HG02763 (cell line): ENCODE results near the gene ACKR2.

Experiments used
- ATAC-seq: cut with Tn5 transposase; IDR thresholded peaks from one replicate; pipeline ENCODE4 v1.9.1; 2021; ENCODE audit warnings: mild to moderate bottlenecking, moderate library complexity; ENCODE audit not compliant: unreplicated experiment

The ACKR2 gene

DNA sequence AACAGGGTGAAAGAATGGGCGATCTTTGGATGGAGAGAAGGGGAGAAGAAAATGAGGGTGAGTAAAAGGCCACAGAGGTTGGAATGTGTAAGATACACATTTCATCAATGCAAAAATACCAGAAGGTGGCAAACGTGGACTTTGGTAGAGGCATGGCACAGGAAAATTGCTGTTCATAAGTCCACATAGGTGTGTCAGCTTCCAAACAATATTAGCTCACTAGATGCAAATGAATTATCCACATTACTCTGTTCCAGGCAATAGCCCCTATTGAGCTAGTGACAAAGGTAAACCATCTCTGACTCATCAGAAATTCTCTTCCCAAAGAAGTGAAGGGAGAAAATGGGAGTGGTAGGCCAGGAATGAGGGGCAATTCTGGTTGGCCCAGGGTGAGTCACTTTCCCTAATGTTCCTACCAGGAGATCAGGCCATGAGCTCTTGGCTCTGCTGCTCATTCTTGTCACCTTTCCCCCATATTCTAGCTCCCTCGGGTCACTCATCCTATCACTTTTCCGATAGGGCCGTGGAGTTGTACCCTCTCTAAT lies 19.9 kb downstream of the ACKR2 start:
- ATAC-seq, result no peak

- ATAC-seq, result no peak
Measured at GRCh38 chr3:42829628-42830436, 20.6 kb downstream of the ACKR2 start.

- ATAC-seq, result no peak
Measured at GRCh38 chr3:42830437-42831320, 21.4 kb downstream of the ACKR2 start.

- ATAC-seq, result no peak
Measured at GRCh38 chr3:42831321-42831713, 22.1 kb downstream of the ACKR2 start.

DNA sequence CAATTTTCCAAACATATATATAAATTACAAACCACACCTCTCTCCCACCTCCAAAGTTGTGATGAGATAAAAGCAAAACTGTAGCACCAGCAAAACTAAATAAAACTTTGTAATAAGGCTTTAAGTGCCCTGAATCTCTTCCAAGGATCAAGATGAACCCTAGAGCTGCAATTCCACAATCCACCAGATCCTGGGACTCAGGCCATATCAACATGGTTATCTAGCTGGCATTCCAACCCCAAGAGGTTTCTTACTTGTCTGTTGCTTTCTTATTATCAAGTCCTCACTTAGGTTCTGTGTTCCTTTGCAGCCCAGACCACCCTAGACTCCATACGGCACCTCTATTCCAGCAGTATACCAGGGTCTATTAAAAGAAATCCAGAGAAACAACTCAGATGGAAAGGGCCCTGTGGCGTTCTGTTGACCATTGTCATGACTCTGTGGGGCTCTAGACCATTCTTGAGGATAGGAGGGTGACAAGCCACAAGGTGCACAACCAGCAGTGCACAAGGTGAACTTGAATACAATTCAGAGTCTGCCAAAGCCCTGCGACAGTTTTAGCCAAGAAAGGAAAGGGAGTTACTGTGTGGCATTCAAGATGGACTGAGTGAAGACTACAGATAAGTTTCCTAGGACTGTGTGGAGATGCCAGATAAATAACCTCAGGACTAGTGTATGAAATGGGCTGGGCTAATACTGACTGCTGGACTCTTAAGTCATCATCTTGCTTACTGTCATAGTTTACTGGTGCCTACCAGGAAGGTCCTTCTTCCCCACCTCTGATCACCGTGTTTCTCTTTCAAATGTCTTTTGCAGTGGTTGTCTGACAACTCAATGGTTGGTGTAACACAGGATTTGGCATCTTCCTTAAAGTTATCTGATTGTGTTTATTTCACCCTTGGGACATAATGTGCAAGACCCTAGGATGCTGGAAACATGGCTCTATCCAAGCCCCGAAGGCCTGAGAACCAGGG lies 27.2 kb downstream of the ACKR2 start:
- ATAC-seq, result no peak

DNA sequence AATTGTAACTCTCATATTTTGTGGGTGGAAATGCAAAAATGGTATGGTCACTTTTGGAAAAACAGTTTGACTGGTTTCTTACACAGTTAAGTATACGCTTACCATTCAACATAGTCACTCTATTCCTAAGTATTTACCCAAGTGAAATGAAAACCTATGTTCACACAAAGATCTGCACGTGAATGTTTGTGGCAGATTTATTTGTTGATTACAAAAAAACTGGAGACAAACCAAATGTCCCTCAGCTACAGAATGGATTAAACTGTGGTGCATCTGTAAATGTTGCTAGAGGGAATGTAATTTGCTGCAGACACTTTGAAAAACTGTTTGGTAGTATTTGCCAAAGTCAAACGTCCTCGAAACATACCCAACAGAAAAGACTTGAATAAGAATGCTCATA lies 29.3 kb downstream of the ACKR2 start:
- ATAC-seq, result no peak

DNA sequence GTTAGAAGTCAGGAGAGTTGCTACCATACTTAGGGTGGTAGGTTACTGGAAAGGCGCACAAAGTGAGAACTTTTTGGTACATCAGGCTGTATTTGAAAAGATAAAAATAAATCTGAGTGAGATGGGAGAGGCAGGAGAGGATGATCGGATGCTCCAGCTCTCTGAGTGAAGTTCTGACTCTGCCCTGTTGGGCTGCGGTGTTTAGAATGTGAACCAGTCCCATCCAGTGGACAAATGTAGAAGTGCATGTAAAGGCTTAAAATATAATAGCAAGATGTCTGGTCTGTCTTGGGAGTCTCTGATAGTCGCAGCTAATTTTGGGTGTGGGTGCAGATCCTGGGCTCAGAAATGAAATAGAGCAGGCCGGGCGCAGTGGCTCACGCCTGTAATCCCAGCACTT lies 30.4 kb downstream of the ACKR2 start:
- peak; percentile 83 for ATAC-seq

- ATAC-seq, result no peak
Measured at GRCh38 chr3:42841332-42841731, 32.1 kb downstream of the ACKR2 start.

GRCh38 chr3:42843713-42844411 lies 34.6 kb downstream of the ACKR2 start:
- no peak for ATAC-seq

DNA sequence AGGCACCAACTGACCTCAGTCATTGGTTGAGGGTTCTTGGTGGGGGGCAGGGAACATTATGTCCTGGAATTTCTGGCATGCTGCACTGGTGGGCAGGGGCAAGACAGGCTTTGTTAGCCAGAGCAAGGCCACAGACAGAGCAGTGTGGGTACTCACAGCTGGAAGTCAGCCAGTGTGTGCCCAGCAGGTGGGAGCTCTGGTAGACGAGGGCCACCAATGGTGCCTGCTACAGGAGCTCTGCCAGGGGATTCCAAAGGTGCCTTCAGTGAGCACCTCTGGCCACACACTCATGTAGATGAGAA lies 35.1 kb downstream of the ACKR2 start:
- no peak for ATAC-seq

DNA sequence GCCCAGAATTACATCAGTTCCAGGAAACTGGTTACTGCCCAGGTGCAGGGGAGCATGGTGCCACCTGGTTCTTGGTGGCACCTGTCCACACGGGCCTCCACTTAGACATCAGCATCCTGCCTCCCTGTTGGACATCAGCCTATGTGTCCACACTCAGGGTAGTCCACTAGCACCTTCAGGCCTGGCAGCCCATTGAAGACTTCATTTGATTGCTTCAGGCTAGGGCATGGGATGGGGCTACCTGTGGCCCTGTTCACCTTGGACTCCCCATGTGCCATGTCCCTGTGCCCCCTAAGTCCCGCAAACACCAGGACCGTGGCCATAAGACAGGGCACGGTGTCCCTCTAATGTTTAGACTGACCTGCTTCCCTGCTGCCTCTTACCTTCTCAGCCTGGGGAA lies 35.6 kb downstream of the ACKR2 start:
- no peak for ATAC-seq

DNA sequence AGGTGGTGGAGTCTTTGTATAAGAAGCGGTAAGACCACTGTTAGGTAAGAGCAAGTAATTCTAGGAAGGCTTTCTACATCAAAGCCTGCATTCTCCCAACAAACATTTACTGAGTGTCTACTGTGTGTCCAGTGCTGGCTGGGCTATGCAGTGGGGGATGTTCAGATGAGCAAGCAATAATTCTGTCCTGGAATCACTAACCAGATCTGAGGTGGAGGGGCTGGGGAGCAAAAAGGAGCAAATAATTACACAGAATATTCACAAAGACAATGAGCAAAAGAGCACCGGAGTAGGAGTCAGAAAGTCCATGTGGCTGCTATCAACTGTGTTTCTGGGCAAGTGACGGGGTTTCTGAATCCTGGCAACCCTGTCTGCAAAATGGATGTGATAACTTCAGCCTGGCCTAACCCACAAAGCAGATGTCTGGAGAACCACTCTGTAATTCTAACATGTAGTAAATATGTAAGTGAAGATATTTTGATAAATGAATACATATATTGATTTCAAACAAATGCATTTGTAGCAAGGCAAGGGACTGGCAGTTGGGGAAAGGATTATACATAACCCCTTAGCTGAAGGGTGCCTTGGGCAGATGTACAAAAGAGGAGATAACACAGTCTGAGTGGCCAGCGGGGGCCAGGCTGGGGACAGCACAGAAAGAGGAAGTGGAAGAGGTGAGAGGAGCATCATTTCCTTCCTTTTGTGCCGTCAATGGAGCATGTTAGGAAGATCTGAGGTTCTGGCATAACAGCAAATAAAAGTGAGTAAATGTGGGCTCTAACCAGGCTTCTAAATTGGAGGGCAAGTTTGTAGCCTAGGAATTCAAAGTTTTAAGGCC lies 37.7 kb downstream of the ACKR2 start:
- no peak for ATAC-seq

- no peak for ATAC-seq
Measured at GRCh38 chr3:42847731-42848130, 38.5 kb downstream of the ACKR2 start.

DNA sequence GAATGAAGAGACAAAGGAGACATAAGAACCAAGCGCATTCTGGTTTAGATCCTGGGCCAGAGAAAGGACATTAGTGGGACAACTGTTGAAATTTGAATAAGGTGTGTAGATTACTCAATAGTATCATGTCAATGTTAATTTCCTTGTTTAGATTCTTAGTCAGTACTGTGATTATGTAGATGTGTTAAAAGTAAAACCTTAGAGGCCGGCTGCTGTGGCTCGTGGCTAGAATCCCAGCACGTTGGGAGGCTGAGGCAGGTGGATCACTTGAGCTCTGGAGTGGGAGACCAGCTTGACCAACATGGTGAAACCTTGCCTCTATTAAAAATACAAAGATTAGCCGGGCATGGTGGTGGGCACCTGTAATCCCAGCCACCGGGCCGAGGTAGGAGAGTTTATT lies 39.8 kb downstream of the ACKR2 start:
- no peak for ATAC-seq

- ATAC-seq, result no peak
Measured at GRCh38 chr3:42850263-42850662, 41.0 kb downstream of the ACKR2 start.

- no peak for ATAC-seq
Measured at GRCh38 chr3:42851228-42851834, 42.1 kb downstream of the ACKR2 start.

DNA sequence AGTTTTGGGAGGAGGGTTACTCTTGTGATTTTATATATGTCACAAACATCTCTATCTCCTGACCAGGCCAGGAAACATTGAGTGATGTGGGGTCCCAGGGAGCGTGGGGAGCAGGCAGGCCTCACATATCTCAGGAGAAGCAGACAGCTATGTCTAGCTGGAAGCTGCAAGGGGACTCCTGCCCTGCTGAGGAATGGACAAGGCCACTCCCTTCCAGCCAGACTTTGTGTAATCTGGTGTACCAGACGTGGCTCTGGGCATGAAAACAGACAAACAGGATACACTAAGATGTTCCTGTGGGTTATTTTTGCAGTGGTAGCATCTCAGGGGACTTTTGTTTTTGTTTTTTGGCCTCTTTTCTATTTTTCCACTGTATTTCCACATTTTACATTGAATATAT lies 43.2 kb downstream of the ACKR2 start:
- no peak for ATAC-seq

GRCh38 chr3:42853056-42853455 lies 43.8 kb downstream of the ACKR2 start:
- ATAC-seq, result no peak

GRCh38 chr3:42853739-42854302 lies 44.6 kb downstream of the ACKR2 start:
- no peak for ATAC-seq
